GM19240 (cell line): Measurements from ENCODE around the gene LILRA1.
"Not testable (repeated sequence)": the region's sequence is repeated elsewhere in the genome, so short reads cannot be mapped to it uniquely, and the experiment has no call there.

Experiments used
- DNase-seq: peaks from one replicate; pipeline ENCODE4 v3.0.0; 2011; ENCODE audit warnings: low spot score; ENCODE audit not compliant: insufficient read length

Gene LILRA1

GRCh38 chr19:54593445-54593844 lies at the start of gene LILRA1:
Gene LILRA1 (plus strand): TSS chr19:54593632. CDS start chr19:54594245, 613 bp downstream.
- DNase-seq = not testable (repeated sequence)

DNA sequence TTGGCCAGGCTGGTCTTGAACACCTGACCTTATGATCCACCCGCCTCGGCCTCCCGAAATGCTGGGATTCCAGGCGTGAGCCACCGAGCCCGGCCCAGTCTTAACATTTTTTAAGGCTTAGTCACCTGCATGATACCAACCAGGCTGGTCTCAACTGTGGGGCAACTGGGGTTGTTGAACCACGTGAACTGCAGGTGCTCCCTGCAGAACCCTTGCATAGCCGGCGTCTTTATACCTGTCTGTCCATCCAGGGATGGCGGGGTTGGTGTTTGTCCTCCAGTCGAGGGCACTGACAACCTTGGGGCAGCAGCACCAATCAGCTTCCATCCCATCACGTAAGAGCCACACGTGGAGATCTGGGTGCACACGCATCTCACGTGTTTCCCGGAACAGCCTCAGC lies 44.6 kb upstream of the LILRA1 start:
- no peak for DNase-seq

DNA sequence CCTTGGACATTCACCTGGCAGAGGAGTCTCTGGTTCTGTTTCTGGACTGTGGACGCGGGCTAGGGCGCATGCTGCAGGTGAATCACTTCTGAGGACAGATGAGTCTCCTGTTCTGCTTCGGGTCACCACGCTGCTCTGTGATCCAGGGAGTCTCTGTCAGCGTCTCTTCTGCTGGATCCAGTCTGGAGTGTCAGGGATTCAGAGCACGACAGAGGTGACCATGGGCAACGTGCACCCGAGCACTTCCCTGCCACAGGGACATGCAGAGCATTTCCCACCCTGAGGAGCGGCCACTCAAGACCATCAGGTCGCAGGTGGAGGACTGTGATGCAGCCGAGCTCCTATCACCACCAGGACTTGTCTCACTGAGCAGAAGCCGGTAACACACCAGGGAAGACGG lies 44.2 kb upstream of the LILRA1 start:
- no peak for DNase-seq

DNA sequence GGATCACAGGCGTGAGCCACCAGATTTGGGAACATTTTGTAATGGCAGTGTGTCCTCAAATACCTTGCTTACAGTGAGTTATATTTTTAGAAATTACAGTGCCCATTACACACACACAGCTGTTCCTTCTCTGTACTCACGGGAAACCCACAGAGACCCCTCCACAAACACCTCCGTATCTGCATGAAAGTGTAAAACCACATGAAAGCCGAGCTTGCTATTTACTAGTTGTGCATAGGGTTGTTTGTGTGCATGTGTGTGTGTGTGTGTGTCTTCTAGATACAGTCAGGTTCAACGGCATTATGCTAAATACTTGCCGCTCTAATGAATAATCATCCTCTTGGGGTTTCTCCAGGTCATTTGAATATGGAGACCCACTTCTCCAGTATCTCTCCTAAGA lies 42.1 kb upstream of the LILRA1 start:
- no peak for DNase-seq

DNA sequence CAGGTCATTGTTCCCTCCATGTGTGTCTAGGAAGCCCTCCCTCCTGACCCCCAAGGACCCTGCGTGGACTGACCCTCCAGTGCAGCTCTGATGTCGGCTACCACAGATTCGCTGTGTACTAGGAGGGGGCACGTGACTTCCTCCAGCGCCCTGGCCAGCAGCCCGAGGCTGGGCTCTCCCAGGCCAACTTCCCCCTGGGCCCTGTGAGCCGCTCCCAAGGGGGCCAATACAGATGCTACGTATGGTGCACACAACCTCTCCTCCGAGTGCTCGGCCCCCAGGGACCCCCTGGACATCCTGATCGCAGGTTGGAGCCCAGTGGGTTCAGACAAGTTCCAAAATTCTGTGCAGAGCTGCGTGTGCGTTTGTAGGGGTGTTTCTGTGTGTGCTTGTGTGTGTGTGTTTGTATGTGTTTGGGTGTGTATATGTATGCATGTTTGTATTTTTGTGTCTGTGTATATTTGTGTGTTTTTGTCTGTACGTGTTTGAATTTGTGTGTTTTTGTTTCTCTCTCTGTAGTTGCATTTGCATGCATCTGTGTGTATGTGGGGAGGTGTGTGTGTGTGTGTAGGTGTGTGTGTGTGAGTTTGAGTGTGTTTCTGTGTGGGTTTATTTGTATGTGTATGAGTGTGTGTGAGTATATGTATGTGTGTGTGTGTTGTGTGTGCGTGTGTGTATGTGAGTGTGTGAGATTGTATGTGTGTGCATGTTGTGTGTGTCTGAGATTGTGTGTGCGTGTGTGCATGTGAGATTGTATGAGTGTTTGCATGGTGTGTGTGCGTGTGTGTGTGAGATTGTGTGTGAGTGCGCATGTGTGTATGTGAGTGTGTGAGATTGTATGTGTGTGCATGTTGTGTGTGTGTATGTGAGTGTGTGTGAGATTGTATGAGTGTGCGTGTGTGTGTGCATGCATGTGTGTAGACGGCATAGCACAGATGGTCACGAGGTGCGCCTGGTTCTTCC lies 41.2 kb upstream of the LILRA1 start:
- DNase-seq = no peak

DNA sequence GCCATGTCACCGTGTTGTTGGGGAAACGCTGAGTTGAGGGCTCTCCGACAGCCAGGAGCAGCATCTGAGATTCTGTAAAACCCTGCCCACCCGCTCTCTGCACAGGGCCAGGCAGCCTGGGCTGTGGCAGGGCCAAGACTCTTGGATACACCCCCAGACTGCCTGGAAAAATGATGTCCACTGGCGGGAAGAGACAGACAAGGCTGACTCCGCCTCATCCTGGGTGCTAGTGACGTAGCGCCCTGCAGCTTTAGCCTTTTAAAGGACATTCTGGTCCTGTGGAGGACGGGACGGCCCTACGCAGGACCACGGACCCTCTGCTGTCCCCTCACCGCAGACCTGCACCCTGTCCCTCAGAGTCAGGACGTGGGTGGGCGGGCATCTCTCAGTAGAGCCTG lies 40.5 kb upstream of the LILRA1 start:
- DNase-seq = no peak

GRCh38 chr19:54554006-54554405 lies 39.4 kb upstream of the LILRA1 start:
- no peak for DNase-seq

GRCh38 chr19:54554896-54555295 lies 38.5 kb upstream of the LILRA1 start:
- DNase-seq = no peak

DNA sequence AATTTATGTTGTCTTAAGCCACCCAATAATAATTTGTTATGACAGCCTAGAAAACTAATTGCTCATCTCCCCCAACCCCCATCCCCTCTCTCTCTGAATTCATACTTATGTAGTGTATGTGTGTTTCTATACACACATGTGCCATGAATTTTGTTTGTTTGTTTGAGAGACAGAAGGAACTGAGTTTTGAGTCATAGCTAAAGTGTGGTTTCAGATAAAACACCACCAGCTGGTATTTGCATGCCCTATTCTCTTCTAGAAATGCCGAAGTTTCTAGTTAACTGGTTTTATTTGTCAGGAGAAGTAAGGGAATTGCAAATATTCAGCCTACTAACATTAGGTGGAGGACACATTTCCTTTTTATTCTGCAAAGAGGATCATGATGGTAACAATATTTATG lies 37.2 kb upstream of the LILRA1 start:
- no peak for DNase-seq

- DNase-seq = no peak
Observed at GRCh38 chr19:54558339-54558738, 35.1 kb upstream of the LILRA1 start.

- DNase-seq = no peak
Observed at GRCh38 chr19:54560881-54561385, 32.5 kb upstream of the LILRA1 start.

- DNase-seq = no peak
Observed at GRCh38 chr19:54561840-54562239, 31.6 kb upstream of the LILRA1 start.

GRCh38 chr19:54563206-54563605 lies 30.2 kb upstream of the LILRA1 start:
- not testable (repeated sequence) for DNase-seq

- no peak for DNase-seq
Observed at GRCh38 chr19:54570316-54570715, 23.1 kb upstream of the LILRA1 start.

GRCh38 chr19:54571715-54572615 lies 21.5 kb upstream of the LILRA1 start:
- not testable (repeated sequence) for DNase-seq

DNA sequence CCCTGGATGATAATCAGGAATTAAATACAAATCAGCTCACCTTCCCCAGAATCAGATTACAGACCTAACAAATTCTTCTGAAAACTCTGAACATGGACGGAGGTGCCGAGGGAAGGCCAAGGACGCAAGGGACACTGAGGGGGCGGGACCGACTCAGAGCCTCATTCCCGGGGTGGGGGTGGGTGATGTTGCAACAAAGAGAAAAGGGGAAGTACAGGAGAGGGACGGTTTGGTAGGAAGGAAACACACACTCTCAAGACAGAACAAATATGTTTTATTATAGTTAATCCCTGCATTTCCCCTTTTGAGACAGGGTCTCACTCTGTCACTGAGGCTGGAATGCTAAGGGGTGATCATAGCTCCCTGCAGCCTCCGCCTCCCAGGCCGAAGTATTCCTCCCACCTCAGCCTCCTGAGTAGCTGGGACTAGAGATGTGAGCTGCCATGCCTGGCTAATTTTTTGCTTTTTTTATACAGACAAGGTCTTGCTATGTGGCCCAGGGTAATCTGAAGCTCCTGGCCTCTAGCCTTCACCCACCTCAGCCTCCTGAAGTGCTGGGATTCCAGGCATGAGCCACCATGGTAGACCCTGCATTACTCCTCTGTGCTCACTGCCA lies 20.6 kb upstream of the LILRA1 start:
- DNase-seq = no peak

GRCh38 chr19:54573330-54573872 lies 20.0 kb upstream of the LILRA1 start, which contains the start of gene LILRA2:
Gene LILRA2 (plus strand): TSS chr19:54573790. CDS start chr19:54573879, 89 bp downstream.
- DNase-seq = peak; percentile 30

DNA sequence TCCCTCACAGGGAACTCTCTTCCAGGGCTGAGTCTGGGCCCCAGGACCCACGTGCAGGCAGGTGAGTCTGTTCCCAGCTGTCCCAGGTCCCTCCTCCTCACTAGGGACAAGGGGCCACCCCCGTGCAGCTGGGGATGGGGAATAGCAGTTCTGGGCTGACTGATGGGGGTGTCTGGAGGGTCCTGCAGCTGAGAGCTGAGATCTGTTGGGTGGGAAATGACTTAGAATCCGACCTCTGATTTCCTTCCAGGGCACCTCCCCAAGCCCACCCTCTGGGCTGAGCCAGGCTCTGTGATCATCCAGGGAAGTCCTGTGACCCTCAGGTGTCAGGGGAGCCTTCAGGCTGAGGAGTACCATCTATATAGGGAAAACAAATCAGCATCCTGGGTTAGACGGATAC lies 19.4 kb upstream of the LILRA1 start:
- no peak for DNase-seq

DNA sequence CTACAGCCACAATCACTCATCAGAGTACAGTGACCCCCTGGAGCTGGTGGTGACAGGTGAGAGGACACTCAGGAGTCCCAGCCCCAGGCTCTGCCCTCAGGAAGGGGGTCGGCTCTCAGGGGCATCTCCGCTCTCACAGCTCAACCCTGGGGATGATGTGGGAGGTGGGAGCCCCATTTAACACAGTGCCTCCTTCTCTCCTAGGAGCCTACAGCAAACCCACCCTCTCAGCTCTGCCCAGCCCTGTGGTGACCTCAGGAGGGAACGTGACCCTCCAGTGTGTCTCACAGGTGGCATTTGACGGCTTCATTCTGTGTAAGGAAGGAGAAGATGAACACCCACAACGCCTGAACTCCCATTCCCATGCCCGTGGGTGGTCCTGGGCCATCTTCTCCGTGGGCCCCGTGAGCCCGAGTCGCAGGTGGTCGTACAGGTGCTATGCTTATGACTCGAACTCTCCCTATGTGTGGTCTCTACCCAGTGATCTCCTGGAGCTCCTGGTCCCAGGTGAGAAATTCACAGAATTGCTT lies 18.8 kb upstream of the LILRA1 start:
- DNase-seq = no peak

- not testable (repeated sequence) for DNase-seq
Observed at GRCh38 chr19:54575205-54575604, 18.2 kb upstream of the LILRA1 start.
